RWPE2 (cell line): Measurements from ENCODE around the gene OPTC.

ENCODE experiments used
- ATAC-seq: fragments of 200-7000 bp; cut with Tn5 transposase; 3 replicates; pipeline ENCODE4 v1.9.1; 2021; ENCODE audit warnings: low read depth
- DNase-seq: peaks from one replicate; pipeline ENCODE4 v3.0.0-alpha.2; 2020; ENCODE audit warnings: low spot score
- H3K27ac ChIP-seq: fragments of 450-650 bp; 2 replicates; pipeline ENCODE4 v1.5.1; 2017; ENCODE audit warnings: mild to moderate bottlenecking; ENCODE audit not compliant: poor library complexity, severe bottlenecking
- H3K27me3 ChIP-seq: fragments of 250-450 bp; sonication (Bioruptor Pico); 2 replicates; pipeline ENCODE4 v1.5.1; 2021; ENCODE audit warnings: mild to moderate bottlenecking, moderate library complexity; ENCODE audit not compliant: insufficient read depth, poor library complexity, severe bottlenecking
- H3K36me3 ChIP-seq: fragments of 250-450 bp; sonication (Bioruptor Pico); 2 replicates; pipeline ENCODE4 v1.5.1; 2020; ENCODE audit warnings: low read depth, mild to moderate bottlenecking, moderate library complexity
- H3K4me1 ChIP-seq: fragments of 250-450 bp; sonication (Bioruptor Pico); 2 replicates; pipeline ENCODE4 v1.5.1; 2021; ENCODE audit warnings: mild to moderate bottlenecking, moderate library complexity; ENCODE audit not compliant: insufficient read depth, poor library complexity, severe bottlenecking
- H3K4me3 ChIP-seq: fragments of 250-450 bp; sonication (Bioruptor Pico); 2 replicates; pipeline ENCODE4 v1.5.1; 2021; ENCODE audit warnings: mild to moderate bottlenecking, moderate library complexity; ENCODE audit not compliant: severe bottlenecking
- H3K9me3 ChIP-seq: fragments of 250-450 bp; sonication (Bioruptor Pico); 2 replicates; pipeline ENCODE4 v1.5.1; 2021; ENCODE audit warnings: mild to moderate bottlenecking, moderate library complexity; ENCODE audit not compliant: severe bottlenecking
- CTCF ChIP-seq: fragments of 450-650 bp; IDR thresholded peaks from one replicate; pipeline ENCODE4 v1.5.1; 2017; ENCODE audit warnings: mild to moderate bottlenecking, moderate library complexity; ENCODE audit not compliant: poor library complexity, severe bottlenecking

OPTC gene

GRCh38 chr1:203481196-203481595, 12.8 kb upstream of the OPTC start:
- no peak for TF ChIP-seq CTCF
- Histone ChIP-seq H3K4me1 (peaks cover 17% of the 10 kb centered on the region), H3K27me3 (no peaks in the 10 kb centered on the region), H3K36me3 (no peaks in the 10 kb centered on the region), H3K4me3 (no peak overlapping the region), H3K9me3 (no peaks in the 10 kb centered on the region), H3K27ac (peak overlapping the region; percentile 77)
- ATAC-seq (no peak), DNase-seq (no peak)

- Histone ChIP-seq H3K36me3 (no peaks in the 10 kb centered on the region), H3K27me3 (no peaks in the 10 kb centered on the region), H3K27ac (no peak overlapping the region), H3K9me3 (no peaks in the 10 kb centered on the region), H3K4me1 (no peaks in the 10 kb centered on the region), H3K4me3 (no peak overlapping the region)
- no peak for ATAC-seq
- no peak for DNase-seq
- TF ChIP-seq CTCF, result no peak
Measured at GRCh38 chr1:203486618-203487370, 7.2 kb upstream of the OPTC start.

GRCh38 chr1:203488539-203488938, 5.4 kb upstream of the OPTC start:
- H3K4me1 ChIP-seq, result no peaks in the 10 kb centered on the region
- ATAC-seq, result no peak
- no peak for TF ChIP-seq CTCF
- no peak for DNase-seq
- no peaks in the 10 kb centered on the region for H3K36me3 ChIP-seq
- H3K4me3 ChIP-seq, result no peak overlapping the region
- H3K9me3 ChIP-seq, result no peaks in the 10 kb centered on the region
- H3K27me3 ChIP-seq, result no peaks in the 10 kb centered on the region
- H3K27ac ChIP-seq, result no peak overlapping the region

GRCh38 chr1:203490607-203491006, 3.3 kb upstream of the OPTC start:
- H3K4me3 ChIP-seq, result no peak overlapping the region
- H3K9me3 ChIP-seq, result no peaks in the 10 kb centered on the region
- H3K4me1 ChIP-seq, result no peaks in the 10 kb centered on the region
- no peak overlapping the region for H3K27ac ChIP-seq
- no peaks in the 10 kb centered on the region for H3K36me3 ChIP-seq
- DNase-seq (no peak), ATAC-seq (no peak)
- TF ChIP-seq CTCF, result no peak
- no peaks in the 10 kb centered on the region for H3K27me3 ChIP-seq

GRCh38 chr1:203491664-203492063, 2.3 kb upstream of the OPTC start:
- ATAC-seq (no peak), DNase-seq (no peak)
- H3K4me1 ChIP-seq, result no peaks in the 10 kb centered on the region
- H3K4me3 ChIP-seq, result no peak overlapping the region
- no peak overlapping the region for H3K27ac ChIP-seq
- H3K9me3 ChIP-seq, result no peaks in the 10 kb centered on the region
- H3K36me3 ChIP-seq, result no peaks in the 10 kb centered on the region
- no peak for TF ChIP-seq CTCF
- H3K27me3 ChIP-seq, result no peaks in the 10 kb centered on the region
